Right cardiac atrium (tissue), 5 donors: Measurements from ENCODE around the gene CRX. TPM values are rescaled to one million over a fixed set of nuclear protein-coding genes. Genes with fewer than 3 reads are reported as not detected.
"Not testable (repeated sequence)": the region's sequence is repeated elsewhere in the genome, so short reads cannot be mapped to it uniquely, and the experiment has no call there.

Source experiments
- ATAC-seq, 2 donors: fragments of 200-7000 bp; cut with Tn5 transposase; one replicate each; pipeline versions ENCODE4 v1.8.0 to v1.9.1; 2020; ENCODE audit warnings: moderate library complexity in 2 of 2, mild to moderate bottlenecking in 1 of 2
- DNase-seq, 3 donors: peaks; one replicate each; pipeline ENCODE4 v3.0.0-alpha.2; 2020
- H3K27ac ChIP-seq: one replicate; pipeline ENCODE4 v1.5.1; 2013; ENCODE audit warnings: mild to moderate bottlenecking, low read length, control low read depth, moderate library complexity
- H3K27me3 ChIP-seq: one replicate; pipeline ENCODE4 v1.6.1; 2013; ENCODE audit not compliant: control insufficient read depth, insufficient read depth
- H3K4me1 ChIP-seq: one replicate; pipeline ENCODE4 v1.6.1; 2013; ENCODE audit warnings: low read length; ENCODE audit not compliant: control insufficient read depth, insufficient read depth
- H3K4me3 ChIP-seq: one replicate; pipeline ENCODE4 v1.5.1; 2013; ENCODE audit warnings: low read length, control low read depth
- H3K9me3 ChIP-seq: one replicate; pipeline ENCODE4 v1.6.1; 2013; ENCODE audit warnings: low read length; ENCODE audit not compliant: control insufficient read depth
- WGBS: extraction: QIAGEN DNeasy Blood & Tissue Kit; methylation state at CpG from one replicate; pipeline ENCODE4 v1.1.7; 2013; 5-methylcytosine and 5-hydroxymethylcytosine counted together
- intact Hi-C, 4 donors: fragments of 100-400 bp; cut with DNase I; formaldehyde crosslinking; loops; one replicate each; pipeline versions ENCODE4 v1.11.0 to v1.14.0; 2022 to 2023
- long read RNA-seq, 4 donors: library from polyadenylated mRNA; unstranded; transcript quantifications; one replicate each; pipeline ENCODE4 v2.0.0, GENCODE V29; 2020 to 2021
- polyA plus RNA-seq: library from polyadenylated mRNA; stranded (reverse); fragments of 200-250 nt; gene quantifications from one replicate; pipeline ENCODE4 v1.2.3, GENCODE V29; 2013
- total RNA-seq, 4 donors: library from RNA; stranded (reverse); fragmentation: NEBNext Ultra II Directional; extraction: Animal tissue kit (Norgen Biotek cat#: 25700); gene quantifications; one replicate each; pipeline ENCODE4 v1.2.1, GENCODE V29; 2021
- donor health status: healthy with polysubstance abuse.
- donor health status: DM: no; HTN: yes; CAD: no.
- donor health status: DM: no; HTN: no; CAD: no.
- donor health status: DM: no; HTN: yes; CAD: no; lungs with severe emphysema.
- donor health status: DM: yes; HTN: yes; CAD: no.

The CRX gene
- not detected for total RNA-seq
- polyA plus RNA-seq: not detected
- long read RNA-seq, donor 1: 0 reads
- long read RNA-seq, donor 2: 0 reads
- long read RNA-seq, donor 3: 0 reads
- long read RNA-seq, donor 4: 0 reads

GRCh38 chr19:47821460-47822020 is at the start of gene CRX:
Gene CRX, plus strand, starts transcription at chr19:47821937. Its CDS starts 12,507 bp downstream, at chr19:47834444.
- Histone ChIP-seq H3K4me1 (no peaks in the 10 kb centered on the region), H3K9me3 (no peaks in the 10 kb centered on the region), H3K4me3 (no peak within 1 kb of the TSS), H3K27me3 (no peaks in the 10 kb centered on the region), H3K27ac (no peak within 1 kb of the TSS)
- DNase-seq (no peak), ATAC-seq (no peak)
- WGBS: 35% methylated on average over 15 of the region's 15 CpGs
- intact Hi-C loops: no loop called here

DNA sequence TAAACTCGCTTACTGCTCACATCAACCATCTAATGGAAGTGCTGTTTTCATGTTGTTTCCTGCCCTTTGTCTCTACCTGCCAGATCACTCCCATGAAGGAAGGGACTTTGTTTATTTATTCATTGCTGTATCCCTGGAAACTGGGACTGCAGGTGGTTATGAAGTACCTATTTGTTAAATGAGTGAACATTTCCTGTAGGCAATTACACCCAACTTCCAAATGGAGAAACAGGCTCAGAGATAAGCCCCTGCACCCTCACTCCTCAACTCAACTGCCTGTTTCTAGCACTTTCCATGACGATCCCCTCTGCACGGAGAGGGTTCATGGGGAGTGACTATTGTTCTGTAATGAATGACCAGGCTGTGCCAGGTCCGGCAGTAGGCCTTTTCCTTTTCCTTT is 45.2 kb upstream of the CRX start:
- Histone ChIP-seq H3K27me3 (no peaks in the 10 kb centered on the region), H3K4me1 (peaks cover 6% of the 10 kb centered on the region), H3K27ac (no peak overlapping the region), H3K9me3 (no peaks in the 10 kb centered on the region), H3K4me3 (no peak overlapping the region)
- ATAC-seq: peak in 1 of 2 donors; percentile 41
- DNase-seq: no peak
- intact Hi-C loops: no loop called here
- 59% methylated on average over 4 of the region's 4 CpGs for WGBS

DNA sequence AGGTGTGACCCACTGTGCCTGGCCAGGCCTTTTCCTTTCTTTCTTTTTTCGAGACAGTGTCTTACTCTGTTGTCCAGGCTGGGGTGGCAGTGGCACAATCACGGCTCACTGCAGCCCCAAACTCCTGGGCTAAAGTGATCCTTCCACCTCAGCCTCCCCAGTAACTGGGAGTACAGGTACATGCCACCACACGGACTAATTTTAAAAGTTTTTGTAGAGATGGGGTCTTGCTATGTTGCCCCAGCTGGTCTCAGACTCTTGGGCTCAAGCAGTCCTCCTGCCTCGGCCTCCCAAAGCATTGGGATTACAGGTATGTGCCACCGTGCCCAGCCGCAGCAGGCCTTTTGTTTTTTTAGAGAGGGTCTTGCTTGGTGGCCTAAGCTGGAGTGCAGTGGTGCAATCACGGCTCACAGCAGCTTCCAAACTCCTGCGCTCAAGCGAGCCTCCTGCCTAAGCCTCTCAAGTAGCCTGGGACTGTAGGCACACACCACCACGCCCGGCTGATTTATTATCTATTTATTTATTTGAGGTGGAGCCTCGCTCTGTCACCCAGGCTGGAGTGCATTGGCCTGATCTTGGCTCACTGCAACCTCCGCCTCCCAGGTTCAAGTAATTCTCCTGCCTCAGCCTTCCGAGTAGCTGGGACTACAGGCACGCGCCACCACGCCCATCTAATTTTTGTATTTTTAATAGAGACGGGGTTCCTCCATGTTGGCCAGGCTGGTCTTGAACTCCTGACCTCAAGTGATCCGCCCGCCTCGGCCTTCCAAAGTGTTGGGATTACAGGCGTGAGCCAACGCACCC is 44.3 kb upstream of the CRX start:
- ATAC-seq, H3K9me3 ChIP-seq, intact Hi-C loops, DNase-seq, H3K27me3 ChIP-seq, H3K4me1 ChIP-seq: not testable (repeated sequence)
- peak overlapping the region; percentile 93 for H3K27ac ChIP-seq
- 66% methylated on average over 23 of the region's 23 CpGs for WGBS
- peak overlapping the region; percentile 86 for H3K4me3 ChIP-seq

- ATAC-seq (peak; percentile 91), DNase-seq (peak; percentile 81 to 92 (median 91))
- H3K9me3 ChIP-seq: no peaks in the 10 kb centered on the region
- H3K4me3 ChIP-seq: peak within 1 kb of the TSS; percentile 86
- no peaks in the 10 kb centered on the region for H3K27me3 ChIP-seq
- intact Hi-C loops: no loop called here
- peak within 1 kb of the TSS; percentile 93 for H3K27ac ChIP-seq
- under 1% methylated on average over 65 of the region's 65 CpGs for WGBS
- peaks cover 8% of the 10 kb centered on the region for H3K4me1 ChIP-seq
These were observed 43.4 kb upstream of the CRX start, which contains the start of gene SELENOW for GRCh38 chr19:47778049-47778953. Gene SELENOW, plus strand, starts transcription at chr19:47778703. Its CDS starts 83 bp downstream, at chr19:47778786.

- DNase-seq (peak; percentile 55 to 73 (median 72)), ATAC-seq (peak; percentile 34 to 58)
- Histone ChIP-seq H3K4me3 (peak overlapping the region; percentile 86), H3K9me3 (no peaks in the 10 kb centered on the region), H3K27me3 (no peaks in the 10 kb centered on the region), H3K4me1 (peaks cover 8% of the 10 kb centered on the region), H3K27ac (peak overlapping the region; percentile 93)
- intact Hi-C loops: no loop called here
- WGBS: under 1% methylated on average over 20 of the region's 20 CpGs
These were observed 42.8 kb upstream of the CRX start for GRCh38 chr19:47778954-47779351.

DNA sequence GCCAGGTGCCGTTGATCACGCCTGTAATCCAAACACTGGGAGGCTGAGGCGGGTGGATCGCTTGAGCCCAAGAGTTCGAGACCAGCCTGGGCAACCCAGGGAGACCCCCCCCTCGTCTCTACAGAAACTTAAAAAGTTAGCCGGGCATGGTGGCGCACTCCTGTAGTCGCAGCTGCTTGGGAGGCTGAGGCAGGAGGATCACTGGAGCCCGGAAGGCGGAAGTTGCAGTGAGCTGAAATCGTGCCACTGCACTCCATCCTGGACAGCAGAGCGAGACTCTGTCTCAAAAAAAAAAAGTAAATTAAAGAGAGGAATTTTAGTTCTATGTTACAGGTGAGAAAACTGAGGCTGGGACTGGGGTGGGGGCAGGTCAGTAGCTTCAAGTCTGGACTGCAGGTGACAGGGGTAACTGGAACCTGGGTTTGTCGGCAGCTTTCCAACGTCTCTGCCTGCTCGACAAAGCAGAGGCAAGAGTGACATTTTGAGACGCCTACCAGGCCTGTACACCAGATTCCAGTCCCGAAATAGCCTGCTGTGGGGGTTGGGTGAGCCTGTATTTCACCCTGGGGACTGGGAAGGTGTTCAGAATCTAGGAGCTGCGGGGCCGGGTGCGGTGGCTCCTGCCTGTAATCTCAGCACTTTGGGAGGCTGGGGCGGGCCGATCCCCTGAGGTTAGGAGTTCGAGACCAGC is 42.1 kb upstream of the CRX start:
- Histone ChIP-seq H3K4me3 (peak overlapping the region; percentile 86), H3K4me1 (peaks cover 8% of the 10 kb centered on the region), H3K27me3 (no peaks in the 10 kb centered on the region), H3K27ac (peak overlapping the region; percentile 93), H3K9me3 (no peaks in the 10 kb centered on the region)
- DNase-seq: peak; percentile 66 to 85 (median 83)
- ATAC-seq: peak; percentile 41 to 59
- intact Hi-C loops: no loop called here
- 35% methylated on average over 24 of the region's 24 CpGs for WGBS

DNA sequence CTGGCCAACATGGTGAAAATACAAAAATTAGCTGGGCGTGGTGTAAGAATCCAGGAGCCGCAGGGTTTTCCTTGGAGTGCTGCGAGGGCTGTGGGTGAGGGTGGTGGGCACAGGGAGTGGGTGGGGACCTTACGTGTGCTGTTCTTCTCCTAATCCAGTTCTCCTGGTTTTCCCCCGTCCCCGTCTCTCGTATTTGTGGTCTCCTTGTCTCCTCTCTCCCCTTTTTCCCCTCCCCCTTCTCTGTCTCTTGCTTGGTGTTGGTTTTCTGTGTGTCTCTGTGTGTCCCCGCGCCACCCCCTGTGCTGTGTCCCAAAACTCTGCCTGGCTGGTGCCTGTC is 41.6 kb upstream of the CRX start:
- 43% methylated on average over 9 of the region's 9 CpGs for WGBS
- ATAC-seq (no peak), DNase-seq (no peak)
- Histone ChIP-seq H3K27ac (peak overlapping the region; percentile 93), H3K27me3 (no peaks in the 10 kb centered on the region), H3K4me3 (peak overlapping the region; percentile 86), H3K9me3 (no peaks in the 10 kb centered on the region), H3K4me1 (peaks cover 8% of the 10 kb centered on the region)
- intact Hi-C loops: no loop called here

DNA sequence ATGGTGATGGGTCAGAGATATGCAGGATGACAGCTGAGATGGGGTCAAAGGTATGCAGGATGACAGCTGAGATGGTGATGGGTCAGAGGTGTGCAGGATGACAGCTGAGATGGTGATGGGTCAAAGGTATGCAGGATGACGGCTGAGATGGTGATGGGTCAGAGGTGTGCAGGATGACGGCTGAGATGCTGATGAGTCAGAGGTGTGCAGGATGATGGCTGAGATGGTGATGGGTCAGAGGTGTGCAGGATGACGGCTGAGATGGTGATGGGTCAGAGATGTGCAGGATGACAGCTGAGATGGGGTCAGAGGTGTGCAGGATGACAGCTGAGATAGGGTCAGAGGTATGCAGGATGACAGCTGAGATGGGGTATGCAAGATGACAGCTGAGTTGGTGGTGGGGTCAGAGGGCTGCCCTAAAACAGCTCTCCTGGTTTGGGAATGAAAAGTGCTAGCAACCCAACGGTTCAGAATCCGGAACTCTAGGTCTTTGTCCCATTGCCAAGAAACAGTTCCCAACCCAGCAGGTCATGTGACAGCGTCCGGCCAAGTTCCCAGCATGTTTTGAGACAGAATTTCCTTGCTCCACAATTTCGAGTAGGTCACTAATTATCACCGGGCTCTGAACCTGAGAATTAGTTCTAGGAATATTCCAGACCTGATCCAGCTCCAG is 40.0 kb upstream of the CRX start:
- Histone ChIP-seq H3K27ac (peak overlapping the region; percentile 61), H3K4me3 (no peak overlapping the region), H3K9me3 (no peaks in the 10 kb centered on the region), H3K27me3 (no peaks in the 10 kb centered on the region), H3K4me1 (peaks cover 8% of the 10 kb centered on the region)
- ATAC-seq: peak in 1 of 2 donors; percentile 10
- peak; percentile 48 to 80 (median 72) for DNase-seq
- WGBS: 24% methylated on average over 9 of the region's 9 CpGs
- intact Hi-C loops: no loop called here

DNA sequence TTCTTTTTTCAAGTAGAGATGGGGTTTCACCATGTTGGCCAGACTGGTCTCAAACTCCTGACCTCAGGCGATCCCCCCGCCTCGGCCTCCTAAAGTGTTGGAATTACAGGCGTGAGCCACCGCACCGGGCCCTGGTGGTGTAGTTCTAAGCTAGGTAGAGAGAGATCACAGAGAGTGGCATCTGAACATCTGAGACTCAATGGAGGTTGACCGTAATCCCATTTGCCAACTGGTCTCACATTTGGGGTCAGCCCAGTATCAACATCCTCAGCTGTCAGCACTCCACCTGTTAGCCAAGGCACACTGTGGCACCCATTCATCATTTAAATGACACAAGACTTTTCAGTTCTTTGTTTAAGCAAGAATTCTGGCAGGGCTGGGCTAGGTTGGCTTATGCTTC is 35.2 kb upstream of the CRX start:
- Histone ChIP-seq H3K4me3 (no peak overlapping the region), H3K4me1 (peaks cover 3% of the 10 kb centered on the region), H3K27me3 (no peaks in the 10 kb centered on the region), H3K9me3 (no peaks in the 10 kb centered on the region), H3K27ac (no peak overlapping the region)
- ATAC-seq: no peak
- 92% methylated on average over 7 of the region's 7 CpGs for WGBS
- intact Hi-C loops: loop anchor here in 1 of 4 donors (5.0 kb wide), 1 partner anchor 74 kb away; the partner anchor contains the start of gene EHD2
- no peak for DNase-seq

DNA sequence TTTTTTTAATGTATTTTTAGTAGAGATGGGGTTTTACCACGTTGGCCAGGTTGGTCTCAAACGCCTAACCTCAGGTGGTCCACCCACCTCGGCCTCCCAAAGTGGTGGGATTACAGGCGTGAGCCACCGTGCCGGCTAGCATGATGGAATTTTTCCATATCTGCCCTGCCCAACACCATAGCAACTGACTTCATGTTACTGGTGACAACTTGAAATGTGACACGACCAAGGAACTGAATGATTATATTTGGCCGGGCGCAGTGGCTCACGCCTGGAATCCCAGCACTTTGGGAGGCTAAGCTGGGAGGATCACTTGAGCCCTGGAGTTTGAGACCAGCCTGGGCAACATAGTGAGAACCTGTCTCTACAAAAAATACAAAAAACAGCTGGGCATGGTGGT is 34.4 kb upstream of the CRX start:
- H3K27ac ChIP-seq, H3K9me3 ChIP-seq, H3K27me3 ChIP-seq, H3K4me1 ChIP-seq, H3K4me3 ChIP-seq, DNase-seq, ATAC-seq: not testable (repeated sequence)
- WGBS: 74% methylated on average over 10 of the region's 10 CpGs
- intact Hi-C loops: loop anchor here in 1 of 4 donors (5.0 kb wide), 1 partner anchor 75 kb away; the partner anchor contains the start of gene EHD2
